Common myeloid progenitor, CD34-positive (primary cell): Measurements from ENCODE around the gene KRT80.

Experiments used
- CTCF ChIA-PET: fragments of 350-600 bp; sonication (Branson Sonifier 250); formaldehyde crosslinking; loops from one replicate; lab custom pipeline; 2021; ENCODE audit warnings: antibody characterized with exemption; lab: Charles Lee
- POLR2A ChIA-PET: fragments of 350-600 bp; sonication (Branson Sonifier 250); formaldehyde crosslinking; loops from one replicate; lab custom pipeline; 2021; ENCODE audit warnings: antibody characterized with exemption; lab: Charles Lee
- DNase-seq, 3 donors: peaks; one replicate each; pipeline versions ENCODE4 v3.0.0 to v3.0.0-alpha.2; 2013
- H3K27ac ChIP-seq, 2 experiments: 1 replicate in 1 of 2; 2 replicates in 1 of 2; pipeline ENCODE4 v1.7.0; 2013; ENCODE audit warnings: inconsistent platforms in 2 of 2, low read length in 2 of 2, mild to moderate bottlenecking in 2 of 2, low read depth in 1 of 2, moderate library complexity in 1 of 2; ENCODE audit not compliant: severe bottlenecking in 2 of 2, insufficient read depth in 1 of 2, poor library complexity in 1 of 2
- H3K27me3 ChIP-seq, 5 experiments: replicated peaks in 2 of 5; 1 replicate in 3 of 5; 2 replicates in 2 of 5; pipeline versions ENCODE4 v1.6.1 to v1.7.0; 2013; ENCODE audit warnings: low read length in 4 of 5, mild to moderate bottlenecking in 2 of 5, moderate library complexity in 2 of 5, inconsistent platforms in 1 of 5; ENCODE audit not compliant: insufficient read depth in 5 of 5, control insufficient read depth in 4 of 5
- H3K36me3 ChIP-seq, 4 experiments: 1 replicate in 2 of 4; 2 replicates in 2 of 4; pipeline versions ENCODE4 v1.6.1 to v1.7.0; 2013; ENCODE audit warnings: low read length in 3 of 4, control low read depth in 1 of 4, mild to moderate bottlenecking in 1 of 4; ENCODE audit not compliant: control insufficient read depth in 4 of 4, insufficient read depth in 4 of 4
- H3K4me1 ChIP-seq, 4 experiments: 1 replicate in 3 of 4; 2 replicates in 1 of 4; pipeline versions ENCODE4 v1.6.1 to v1.7.1; 2013; ENCODE audit warnings: low read length in 3 of 4, mild to moderate bottlenecking in 3 of 4, control low read depth in 1 of 4, inconsistent platforms in 1 of 4, moderate library complexity in 1 of 4; ENCODE audit not compliant: control insufficient read depth in 4 of 4, insufficient read depth in 4 of 4; ENCODE audit errors: control extremely low read depth in 1 of 4
- H3K4me3 ChIP-seq, 7 experiments: 1 replicate in 4 of 7; 2 replicates in 3 of 7; pipeline versions ENCODE4 v1.5.1 to v1.7.0; 2013; ENCODE audit warnings: mild to moderate bottlenecking in 7 of 7, low read length in 6 of 7, moderate library complexity in 6 of 7, inconsistent platforms in 2 of 7, low read depth in 2 of 7, control low read depth in 1 of 7; ENCODE audit not compliant: insufficient read depth in 4 of 7, control insufficient read depth in 1 of 7; ENCODE audit errors: extremely low read depth in 1 of 7
- H3K9me3 ChIP-seq, 5 experiments: 1 replicate in 4 of 5; 2 replicates in 1 of 5; pipeline versions ENCODE4 v1.6.1 to v1.7.1; 2013; ENCODE audit warnings: low read length in 4 of 5, mild to moderate bottlenecking in 2 of 5, inconsistent platforms in 1 of 5, low read depth in 1 of 5, moderate library complexity in 1 of 5; ENCODE audit not compliant: control insufficient read depth in 4 of 5, insufficient read depth in 2 of 5; ENCODE audit errors: control extremely low read depth in 1 of 5
- WGBS: methylation state at CpG from one replicate; pipeline ENCODE4 v1.1.5; 2013; ENCODE audit not compliant: insufficient coverage; 5-methylcytosine and 5-hydroxymethylcytosine counted together

The KRT80 gene

DNA sequence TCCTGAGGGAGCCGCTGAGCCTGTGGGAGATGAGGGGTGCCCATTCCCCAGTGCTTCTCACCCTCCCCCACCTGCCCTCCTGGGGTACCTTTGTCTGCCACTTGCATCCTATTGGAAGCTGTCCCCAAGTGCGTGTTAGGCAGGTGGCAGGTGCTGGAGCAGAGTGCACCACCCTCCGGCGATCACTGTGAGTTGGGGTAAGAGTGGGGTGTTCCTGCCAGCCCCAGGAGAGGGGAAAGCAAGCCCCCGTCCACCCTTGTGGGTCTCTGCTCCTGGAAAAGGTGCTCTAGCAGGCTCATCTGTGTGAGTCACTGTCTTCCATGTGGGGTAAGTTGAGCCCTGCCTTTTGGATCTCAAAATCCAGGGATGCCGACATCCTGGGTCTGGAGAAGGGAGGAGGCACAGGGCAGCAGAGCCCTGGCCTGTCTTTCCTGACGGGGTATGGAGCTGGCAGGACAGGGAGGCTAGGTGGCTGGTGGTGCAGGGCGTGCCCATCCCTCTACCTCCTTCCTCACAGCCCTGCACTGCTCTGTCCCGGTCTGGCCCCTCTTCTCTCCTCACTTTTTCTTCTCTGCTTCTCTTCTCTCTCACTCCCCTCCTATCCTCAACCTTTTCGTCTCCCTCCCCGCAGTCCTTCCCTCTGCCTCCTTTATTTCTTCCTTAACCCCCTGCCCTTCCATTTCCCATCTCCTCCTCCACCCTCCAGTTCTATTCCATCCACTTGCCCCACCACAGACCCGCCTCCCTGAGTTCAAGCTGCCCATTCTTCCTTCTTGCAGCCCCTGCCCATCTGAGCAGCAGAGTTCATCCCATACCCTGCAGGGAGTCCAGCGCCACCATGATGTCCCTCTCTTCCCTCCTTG is 21.1 kb upstream of the KRT80 start:
- H3K4me3 ChIP-seq = no peak overlapping the region
- CTCF ChIA-PET = interaction anchor here (0.7 to 7.2 kb wide), 25 partner anchors 8 to 106 kb away, joined by 3 to 73 read pairs (median 5); no protein-coding TSS in a partner anchor
- WGBS = 67% methylated on average over 5 of the region's 13 CpGs
- H3K4me1 ChIP-seq = no peaks in the 10 kb centered on the region
- H3K27me3 ChIP-seq = peaks cover 0 to 7% (median 2%) of the 10 kb centered on the region in 5 experiments
- POLR2A ChIA-PET = no interaction called here
- no peaks in the 10 kb centered on the region for H3K9me3 ChIP-seq
- H3K27ac ChIP-seq = no peak overlapping the region
- no peak for DNase-seq
- H3K36me3 ChIP-seq = no peaks in the 10 kb centered on the region

DNA sequence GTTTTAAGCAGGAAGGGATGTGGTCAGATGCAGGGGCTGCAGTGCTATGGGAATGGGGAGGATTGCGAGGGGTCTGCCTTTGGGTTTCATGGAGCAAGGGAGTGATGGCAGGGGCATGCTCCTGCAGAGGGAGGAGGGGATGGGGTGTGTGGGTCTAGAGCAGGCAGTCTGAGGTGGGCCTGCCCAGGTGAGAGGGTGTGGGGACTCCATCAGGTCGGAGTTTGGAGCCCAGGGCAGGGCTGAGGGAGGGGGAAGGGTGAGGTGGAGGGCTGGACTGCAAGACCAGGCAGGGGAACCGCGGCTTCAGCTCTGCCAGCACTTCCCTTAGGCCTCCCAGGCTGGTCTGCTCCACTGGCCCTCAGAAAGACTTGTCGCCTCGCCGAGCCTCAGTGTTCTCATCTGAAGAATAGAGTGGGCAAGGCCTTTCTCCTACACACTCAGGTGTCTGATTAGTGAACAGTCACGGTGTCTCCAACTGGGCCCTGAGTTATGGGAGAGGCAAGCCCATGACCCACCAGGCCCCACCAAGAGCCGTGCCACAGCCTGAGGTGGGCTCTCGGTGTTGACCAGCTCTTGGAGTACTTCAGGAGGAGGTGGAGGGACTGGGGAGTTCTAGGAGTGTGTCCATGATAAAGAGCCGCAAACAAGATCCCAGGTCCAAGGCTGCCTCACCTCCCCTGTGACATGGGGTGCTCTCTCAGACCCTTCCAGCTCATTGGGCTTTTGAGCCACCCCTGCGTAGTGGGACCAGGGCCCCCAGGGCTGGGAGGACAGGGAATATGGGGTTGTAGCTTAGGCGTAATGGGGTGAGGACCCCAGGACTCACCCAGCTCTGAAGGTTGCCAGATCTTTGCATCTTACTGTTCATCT is 20.1 kb upstream of the KRT80 start:
- DNase-seq = no peak
- ChIA-PET POLR2A (no interaction called here), CTCF (interaction anchor here (0.8 to 7.2 kb wide), 12 partner anchors 8 to 61 kb away, joined by 3 to 73 read pairs (median 6); no protein-coding TSS in a partner anchor)
- no peak overlapping the region for H3K27ac ChIP-seq
- H3K4me3 ChIP-seq = no peak overlapping the region
- WGBS = 98% methylated on average over 9 of the region's 13 CpGs
- no peaks in the 10 kb centered on the region for H3K4me1 ChIP-seq
- no peaks in the 10 kb centered on the region for H3K9me3 ChIP-seq
- no peaks in the 10 kb centered on the region for H3K36me3 ChIP-seq
- H3K27me3 ChIP-seq = peaks cover 0 to 7% (median 2%) of the 10 kb centered on the region in 5 experiments

DNA sequence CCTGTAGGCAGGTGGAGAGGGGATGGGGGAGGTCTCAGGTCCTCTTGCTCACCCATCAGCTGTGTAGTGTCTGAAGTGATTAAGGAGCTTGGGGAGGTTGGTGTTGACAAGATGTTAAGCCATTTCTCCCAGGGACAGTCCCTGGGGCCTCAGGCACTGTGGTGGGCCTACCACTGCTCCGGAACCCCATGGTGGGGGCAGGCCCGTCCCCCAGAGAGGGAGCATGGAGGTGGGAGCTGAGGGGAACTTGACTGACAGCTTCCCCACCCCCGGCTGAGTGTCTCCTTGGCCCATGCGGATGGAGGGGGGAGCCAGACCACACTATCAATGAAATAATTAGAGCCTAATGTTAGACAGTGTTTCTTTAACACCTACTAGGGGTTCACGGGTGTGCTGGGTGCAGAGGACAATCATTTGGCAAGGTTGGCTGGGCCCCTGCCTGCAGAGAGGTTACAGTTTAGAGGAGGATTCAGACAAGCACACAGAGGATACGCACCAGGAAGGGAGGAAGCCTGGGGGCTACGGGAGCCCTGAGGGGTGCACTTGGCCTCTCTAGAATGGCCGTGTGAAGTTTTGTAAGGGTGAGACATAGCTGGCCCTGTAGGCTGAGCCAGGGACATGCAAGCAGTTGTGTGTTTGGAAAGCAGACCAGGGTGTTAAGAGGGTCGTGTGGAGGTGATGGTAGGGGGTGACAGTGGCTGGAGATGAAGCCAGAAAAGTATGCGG is 19.3 kb upstream of the KRT80 start:
- peaks cover 0 to 7% (median 2%) of the 10 kb centered on the region in 5 experiments for H3K27me3 ChIP-seq
- H3K27ac ChIP-seq = no peak overlapping the region
- no peak for DNase-seq
- H3K4me1 ChIP-seq = no peaks in the 10 kb centered on the region
- no peaks in the 10 kb centered on the region for H3K36me3 ChIP-seq
- H3K9me3 ChIP-seq = no peaks in the 10 kb centered on the region
- 91% methylated on average over 7 of the region's 10 CpGs for WGBS
- no peak overlapping the region for H3K4me3 ChIP-seq
- CTCF ChIA-PET = interaction anchor here (0.5 to 7.2 kb wide), 13 partner anchors 10 to 124 kb away, joined by 3 to 73 read pairs (median 5); partner anchors contain the start of gene KRT86
- POLR2A ChIA-PET = interaction anchor here (0.8 kb wide), 1 partner anchor 45 kb away, joined by 3 read pairs; no protein-coding TSS in a partner anchor

DNA sequence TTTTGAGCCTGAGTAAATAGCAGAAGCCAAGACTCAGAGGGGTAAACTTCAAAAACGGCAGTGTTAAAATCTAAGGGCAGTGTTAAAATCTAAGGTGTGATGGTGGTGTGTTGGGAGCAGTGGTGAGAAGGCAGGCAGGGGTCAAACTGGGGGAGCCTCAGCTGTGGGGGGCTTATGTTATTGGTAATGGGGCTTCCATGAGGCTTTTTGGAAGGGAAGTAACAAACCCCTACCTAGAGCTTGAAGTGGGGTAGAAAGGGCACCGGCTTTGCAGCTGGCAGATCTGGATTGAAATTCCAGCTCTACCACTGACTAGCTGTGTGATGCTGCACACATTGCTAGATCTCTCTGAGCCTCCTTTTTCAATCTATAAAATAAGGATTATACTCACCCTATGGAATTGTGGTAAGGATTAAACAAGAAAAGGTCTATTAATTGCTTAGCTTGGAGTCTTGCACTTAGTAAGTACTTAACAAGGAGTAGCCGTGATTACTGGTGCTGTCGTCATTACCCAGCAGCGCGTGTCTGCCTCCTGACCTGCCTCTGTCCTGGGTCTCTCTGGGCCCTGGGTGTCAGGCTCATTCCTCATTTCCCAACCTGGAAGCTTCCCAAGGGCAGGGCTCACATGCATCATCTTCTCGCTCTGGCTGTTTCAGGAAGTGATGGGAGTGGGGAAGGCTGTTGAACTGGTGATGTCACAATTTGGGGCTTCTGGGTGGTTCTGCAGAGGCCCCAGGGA is 18.5 kb upstream of the KRT80 start:
- H3K9me3 ChIP-seq = no peaks in the 10 kb centered on the region
- ChIA-PET POLR2A (interaction anchor here (0.8 kb wide), 1 partner anchor 44 kb away, joined by 3 read pairs; no protein-coding TSS in a partner anchor), CTCF (interaction anchor here (0.8 to 7.2 kb wide), 13 partner anchors 10 to 124 kb away, joined by 3 to 73 read pairs (median 4); partner anchors contain the start of gene KRT86)
- DNase-seq = no peak
- no peak overlapping the region for H3K27ac ChIP-seq
- no peaks in the 10 kb centered on the region for H3K36me3 ChIP-seq
- H3K4me1 ChIP-seq = no peaks in the 10 kb centered on the region
- peaks cover 0 to 7% (median 2%) of the 10 kb centered on the region in 5 experiments for H3K27me3 ChIP-seq
- 97% methylated on average over 6 of the region's 7 CpGs for WGBS
- H3K4me3 ChIP-seq = no peak overlapping the region

DNA sequence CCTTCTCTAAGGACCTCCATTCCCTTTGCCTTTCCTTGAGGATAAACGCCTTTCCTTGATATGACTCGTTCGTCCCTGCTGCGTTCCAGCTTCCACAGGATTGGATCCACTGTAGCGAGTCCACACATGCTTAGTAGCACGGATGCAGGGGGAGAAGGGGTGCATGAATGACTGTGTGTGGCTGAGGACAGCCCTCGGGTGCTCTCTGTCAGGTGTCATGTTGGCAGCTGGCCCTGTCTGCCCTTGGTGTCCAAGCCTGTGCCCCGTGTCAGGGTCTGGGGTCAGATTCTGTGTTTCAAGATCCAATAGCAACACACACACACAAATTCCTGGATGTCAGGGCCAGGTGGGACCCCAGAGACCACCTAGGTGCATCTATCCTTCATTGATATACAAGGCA is 17.5 kb upstream of the KRT80 start:
- H3K27me3 ChIP-seq = peaks cover 0 to 7% (median 3%) of the 10 kb centered on the region in 5 experiments
- 100% methylated on average over 3 of the region's 8 CpGs for WGBS
- H3K36me3 ChIP-seq = no peaks in the 10 kb centered on the region
- H3K4me3 ChIP-seq = no peak overlapping the region
- no peaks in the 10 kb centered on the region for H3K9me3 ChIP-seq
- no peak overlapping the region for H3K27ac ChIP-seq
- ChIA-PET CTCF (interaction anchor here (0.9 to 3.1 kb wide), 6 partner anchors 9 to 118 kb away, joined by 3 to 21 read pairs (median 6); no protein-coding TSS in a partner anchor), POLR2A (no interaction called here)
- no peak for DNase-seq
- no peaks in the 10 kb centered on the region for H3K4me1 ChIP-seq
